Measurements from ENCODE around the gene ARHGAP32. TPM values are rescaled to one million over a fixed set of nuclear protein-coding genes. Genes with fewer than 3 reads are reported as not detected.

Gene ARHGAP32
- total and polyA plus RNA-seq, 11 donors = 2.1 to 9.5 (median 4.8) TPM

DNA sequence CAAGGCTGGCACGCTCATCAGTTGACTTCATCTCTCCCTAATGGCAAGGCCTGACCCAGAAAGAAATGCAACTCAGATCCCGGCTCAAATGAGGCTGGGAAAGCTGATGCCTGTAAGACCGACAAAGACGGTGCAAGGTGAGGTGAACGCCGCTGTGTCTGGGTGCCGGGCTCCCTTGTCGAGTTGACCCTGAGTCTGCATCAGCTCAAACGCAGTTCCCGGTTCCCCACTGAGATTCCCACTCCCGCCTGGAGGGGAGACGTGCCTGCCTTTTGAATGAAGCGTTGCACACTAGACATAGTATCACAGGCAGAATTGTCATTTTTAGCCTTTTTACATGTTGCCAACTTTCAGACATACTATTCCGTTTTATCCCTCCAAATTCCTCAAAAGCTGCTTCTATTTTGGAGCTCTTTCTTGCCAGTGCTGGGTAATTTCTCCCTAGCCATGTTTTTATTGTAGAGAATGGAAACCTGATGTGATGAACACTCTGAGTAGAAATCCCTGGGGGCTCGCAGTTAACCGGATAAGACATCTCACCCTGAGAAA, 248.6 kb downstream of the ARHGAP32 start:
- Histone ChIP-seq H3K36me3 (no peaks in the 10 kb centered on the region), H3K4me1 (no peaks in the 10 kb centered on the region), H3K4me3 (no peak overlapping the region), H3K27ac (no peak overlapping the region), H3K27me3 (peaks cover 0 to 5% (median 0%) of the 10 kb centered on the region in 9 donors), H3K9me3 (no peaks in the 10 kb centered on the region)
- TF ChIP-seq, protein P1, sequence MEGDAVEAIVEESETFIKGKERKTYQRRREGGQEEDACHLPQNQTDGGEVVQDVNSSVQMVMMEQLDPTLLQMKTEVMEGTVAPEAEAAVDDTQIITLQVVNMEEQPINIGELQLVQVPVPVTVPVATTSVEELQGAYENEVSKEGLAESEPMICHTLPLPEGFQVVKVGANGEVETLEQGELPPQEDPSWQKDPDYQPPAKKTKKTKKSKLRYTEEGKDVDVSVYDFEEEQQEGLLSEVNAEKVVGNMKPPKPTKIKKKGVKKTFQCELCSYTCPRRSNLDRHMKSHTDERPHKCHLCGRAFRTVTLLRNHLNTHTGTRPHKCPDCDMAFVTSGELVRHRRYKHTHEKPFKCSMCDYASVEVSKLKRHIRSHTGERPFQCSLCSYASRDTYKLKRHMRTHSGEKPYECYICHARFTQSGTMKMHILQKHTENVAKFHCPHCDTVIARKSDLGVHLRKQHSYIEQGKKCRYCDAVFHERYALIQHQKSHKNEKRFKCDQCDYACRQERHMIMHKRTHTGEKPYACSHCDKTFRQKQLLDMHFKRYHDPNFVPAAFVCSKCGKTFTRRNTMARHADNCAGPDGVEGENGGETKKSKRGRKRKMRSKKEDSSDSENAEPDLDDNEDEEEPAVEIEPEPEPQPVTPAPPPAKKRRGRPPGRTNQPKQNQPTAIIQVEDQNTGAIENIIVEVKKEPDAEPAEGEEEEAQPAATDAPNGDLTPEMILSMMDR (IDR thresholded peaks at IDR 0.05) = no peak
- no peak for TF ChIP-seq POLR2A (IDR thresholded peaks at IDR 0.05)
- intact Hi-C loops (cut with DNase I) = no loop called here
- ATAC-seq = no peak
- DNase-seq = no peak
- 69 to 71% (median 71%) methylated on average over 16 of the region's 16 CpGs for WGBS, 4 donors

GRCh38 chr11:128942817-128943427, 249.2 kb downstream of the ARHGAP32 start, which contains the start of gene TP53AIP1:
Gene TP53AIP1, minus strand, starts transcription at chr11:128942871. Its CDS starts 5,053 bp downstream, at chr11:128937818.
- H3K4me1 ChIP-seq = no peaks in the 10 kb centered on the region
- DNase-seq (no peak), ATAC-seq (no peak)
- peaks cover 0 to 5% (median 0%) of the 10 kb centered on the region in 9 donors for H3K27me3 ChIP-seq
- WGBS, 4 donors = 92 to 95% (median 94%) methylated on average over 19 to 21 of the region's 21 CpGs
- H3K36me3 ChIP-seq = no peaks in the 10 kb centered on the region
- H3K9me3 ChIP-seq = no peaks in the 10 kb centered on the region
- H3K27ac ChIP-seq = no peak within 1 kb of the TSS
- H3K4me3 ChIP-seq = no peak within 1 kb of the TSS
- TF ChIP-seq, protein P1 (IDR thresholded peaks at IDR 0.05) = no peak
- TF ChIP-seq POLR2A (IDR thresholded peaks at IDR 0.05) = no peak
- intact Hi-C loops (cut with DNase I) = no loop called here

- Histone ChIP-seq H3K27ac (no peak overlapping the region), H3K36me3 (no peaks in the 10 kb centered on the region), H3K4me1 (no peaks in the 10 kb centered on the region), H3K27me3 (peaks cover 0 to 5% (median 0%) of the 10 kb centered on the region in 9 donors), H3K4me3 (no peak overlapping the region), H3K9me3 (no peaks in the 10 kb centered on the region)
- intact Hi-C loops (cut with DNase I) = no loop called here
- TF ChIP-seq, protein P1 (IDR thresholded peaks at IDR 0.05) = no peak
- no peak for TF ChIP-seq POLR2A (IDR thresholded peaks at IDR 0.05)
- DNase-seq (no peak), ATAC-seq (peak in 1 of 4 donors; percentile 18)
- 88 to 97% (median 97%) methylated on average over 12 to 13 of the region's 13 CpGs for WGBS, 4 donors
Measured at GRCh38 chr11:128942272-128942612, 249.9 kb downstream of the ARHGAP32 start.

DNA sequence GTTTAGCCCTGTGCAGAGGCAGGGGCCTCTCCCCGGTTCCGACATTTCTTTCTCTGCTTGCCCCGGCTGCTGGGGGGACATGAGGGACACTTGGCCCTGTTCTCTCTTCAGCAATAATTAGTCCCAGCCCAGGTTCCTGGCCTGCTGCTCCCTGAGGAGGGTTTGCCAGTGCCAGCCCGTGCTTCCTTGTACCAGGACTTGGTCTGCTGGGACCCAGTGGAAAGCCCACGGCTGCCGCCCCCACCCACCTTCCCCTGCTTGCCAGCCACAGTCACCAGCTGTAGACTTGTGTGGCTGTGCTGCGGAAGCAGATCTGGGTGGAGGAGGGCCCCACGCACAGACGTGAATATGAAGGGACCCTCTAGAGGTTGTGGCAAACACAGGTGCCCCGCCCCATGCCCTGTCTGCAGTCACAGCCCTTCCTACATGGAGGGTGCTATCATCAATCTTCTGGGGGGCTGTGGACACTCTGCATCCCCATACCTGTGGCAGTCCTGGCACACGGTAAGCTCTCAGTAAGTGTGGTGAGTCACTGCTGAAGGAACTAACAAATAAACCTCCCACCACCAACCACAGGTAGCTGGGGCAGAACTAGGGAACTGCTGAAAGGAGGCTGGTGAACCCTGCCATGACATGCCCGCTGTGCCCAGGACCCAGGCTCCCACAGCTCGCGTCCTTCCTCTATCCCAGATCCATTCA, 250.4 kb downstream of the ARHGAP32 start:
- H3K4me3 ChIP-seq = no peak overlapping the region
- DNase-seq = no peak
- WGBS, 4 donors = 92 to 99% (median 95%) methylated on average over 10 to 14 of the region's 14 CpGs
- H3K27me3 ChIP-seq = peaks cover 0 to 5% (median 0%) of the 10 kb centered on the region in 9 donors
- H3K4me1 ChIP-seq = no peaks in the 10 kb centered on the region
- no peak overlapping the region for H3K27ac ChIP-seq
- no peaks in the 10 kb centered on the region for H3K9me3 ChIP-seq
- TF ChIP-seq, protein P1 (IDR thresholded peaks at IDR 0.05) = no peak
- TF ChIP-seq POLR2A (IDR thresholded peaks at IDR 0.05) = no peak
- no peak for ATAC-seq
- intact Hi-C loops (cut with DNase I) = no loop called here
- H3K36me3 ChIP-seq = no peaks in the 10 kb centered on the region

All from heart left ventricle (tissue), 16 donors.